ENCODE measurements around the gene EPHB1. TPM values are rescaled to one million over a fixed set of nuclear protein-coding genes. Genes with fewer than 3 reads are reported as not detected.

EPHB1 gene
- total RNA-seq = 0.40 TPM

GRCh38 chr3:134794950-134795745 lies at the start of gene EPHB1:
TSS of gene EPHB1 (plus strand) at chr3:134795260.
- peak; percentile 86 for ATAC-seq

DNA sequence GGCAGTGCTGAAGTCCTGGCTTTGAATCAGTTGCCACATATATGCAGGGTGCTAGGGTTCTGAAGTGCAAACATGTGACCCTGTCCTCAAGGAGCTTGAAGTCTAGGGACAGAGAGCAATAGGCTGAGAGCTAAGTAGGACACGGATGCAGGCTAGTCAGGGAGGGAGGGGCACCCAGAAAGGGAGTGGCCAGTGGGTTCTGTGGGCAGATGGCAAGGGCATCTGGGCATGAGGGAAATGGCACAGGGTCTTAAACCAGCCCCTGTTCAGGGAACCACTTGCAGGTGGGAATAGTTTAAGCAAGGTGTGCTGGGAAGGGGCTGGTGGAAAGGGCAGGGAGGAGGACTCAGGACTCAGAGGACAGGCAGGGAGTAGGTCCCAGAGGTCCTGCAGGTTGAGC lies 46.4 kb upstream of the EPHB1 start:
- no peak for ATAC-seq

GRCh38 chr3:134749174-134749573 lies 45.9 kb upstream of the EPHB1 start:
- ATAC-seq = no peak

DNA sequence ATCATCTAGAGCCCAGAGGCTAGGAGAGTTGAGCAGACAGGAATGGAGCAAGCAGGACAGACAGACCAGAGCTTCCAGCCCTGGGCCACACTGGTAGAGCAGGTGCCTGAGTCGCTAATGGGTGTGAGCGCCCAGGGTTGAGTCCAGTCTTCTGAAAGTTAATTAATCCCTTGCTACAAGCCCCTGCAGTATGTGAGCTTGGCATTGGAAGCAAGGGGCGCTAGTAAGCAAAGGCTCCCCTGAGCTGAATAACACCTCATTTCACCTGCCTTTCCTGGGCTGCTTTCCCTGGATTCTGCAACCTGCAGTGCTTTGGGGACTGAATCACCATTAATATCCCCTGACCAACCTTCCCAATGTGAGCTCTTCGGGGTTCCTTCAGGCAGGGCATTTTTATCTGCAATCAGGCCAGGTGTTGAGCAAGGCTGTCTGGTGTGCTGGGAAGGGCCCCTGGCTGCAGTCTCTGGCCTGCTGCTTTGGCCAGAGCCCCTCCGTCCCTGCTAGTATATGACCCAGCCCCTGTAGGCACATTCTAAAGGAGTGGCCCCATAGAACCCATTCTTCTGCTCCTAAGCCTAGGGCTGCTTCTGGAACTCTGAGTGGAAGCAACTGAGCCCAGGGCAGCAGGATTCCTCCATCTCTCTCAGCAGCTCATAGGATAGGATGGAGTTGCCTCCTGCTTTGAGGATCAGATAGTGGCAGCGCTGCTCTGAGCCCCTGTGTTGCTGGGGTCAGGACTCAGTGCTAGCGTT lies 45.1 kb upstream of the EPHB1 start:
- ATAC-seq = no peak

GRCh38 chr3:134751831-134752230 lies 43.2 kb upstream of the EPHB1 start:
- ATAC-seq = no peak

DNA sequence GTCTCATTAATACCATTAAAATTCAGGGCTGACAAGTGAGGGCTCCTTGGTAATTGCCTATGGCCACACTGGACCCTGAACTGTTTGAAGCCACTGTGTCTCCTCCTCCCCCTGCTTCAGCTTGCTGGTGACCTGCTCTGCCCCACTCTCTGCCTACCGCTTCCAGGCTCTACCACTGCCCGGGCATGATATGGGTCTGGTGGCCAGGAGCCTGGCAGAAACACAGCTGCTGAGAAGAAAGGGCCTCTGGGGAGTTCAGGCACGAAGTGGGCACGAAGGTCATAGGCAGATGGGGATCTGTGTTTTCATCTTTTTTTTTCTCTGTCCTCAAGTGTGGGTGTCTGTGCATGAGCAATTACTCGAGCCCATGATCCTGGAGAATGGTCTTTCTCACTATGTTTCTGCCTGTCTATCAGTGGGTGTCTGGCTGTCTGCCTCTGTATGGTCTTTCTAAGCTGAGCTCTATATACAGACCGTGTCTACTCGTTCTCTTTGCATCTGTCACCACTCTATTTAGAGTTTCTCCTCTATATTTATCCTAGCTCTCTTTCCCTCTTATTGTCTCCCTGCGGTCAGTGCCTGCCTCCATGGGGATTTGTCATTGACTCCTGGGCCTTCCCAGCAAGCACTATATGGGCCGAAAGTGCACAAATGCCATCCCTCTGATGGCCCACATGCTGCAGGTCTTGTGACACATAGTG lies 42.1 kb upstream of the EPHB1 start:
- no peak for ATAC-seq

DNA sequence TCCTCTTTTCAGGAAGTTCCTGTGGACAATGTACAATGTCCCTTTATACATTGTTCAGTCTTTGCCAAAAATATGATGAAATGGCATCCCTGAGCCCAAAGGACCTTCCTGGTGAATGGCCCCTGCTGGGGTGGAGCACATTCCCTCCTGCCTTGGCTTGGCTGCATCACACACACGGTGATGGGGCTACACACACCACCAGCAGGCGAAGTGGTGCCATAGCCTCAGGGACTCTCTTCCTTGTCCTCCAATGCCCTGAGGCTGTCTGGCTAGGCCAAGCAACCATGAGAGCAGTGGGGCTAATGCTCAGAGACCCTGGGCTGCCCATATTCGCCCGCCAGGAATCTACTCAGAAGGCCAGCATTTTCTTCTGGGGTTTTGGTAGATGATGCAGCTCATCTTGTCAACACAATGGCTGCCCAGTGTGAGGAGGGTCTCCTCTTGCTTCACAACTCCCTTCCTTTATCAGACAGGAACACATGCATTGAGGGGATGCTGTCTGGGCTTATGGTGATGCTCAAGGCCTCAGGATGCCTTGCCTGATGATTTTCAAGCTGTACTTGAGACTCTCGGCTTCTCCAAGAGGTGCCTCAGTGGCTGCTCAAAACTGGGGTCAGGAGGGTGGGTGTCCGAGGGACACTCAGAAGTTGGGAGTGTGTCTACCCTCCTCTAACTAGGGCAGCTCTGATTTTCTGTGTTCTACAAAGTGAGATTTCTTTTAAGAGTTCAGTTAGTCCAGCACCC lies 40.9 kb upstream of the EPHB1 start:
- no peak for ATAC-seq

GRCh38 chr3:134754768-134755559 lies 40.1 kb upstream of the EPHB1 start:
- ATAC-seq = peak; percentile 74

- ATAC-seq = no peak
These were observed 39.2 kb upstream of the EPHB1 start for GRCh38 chr3:134755821-134756220.

DNA sequence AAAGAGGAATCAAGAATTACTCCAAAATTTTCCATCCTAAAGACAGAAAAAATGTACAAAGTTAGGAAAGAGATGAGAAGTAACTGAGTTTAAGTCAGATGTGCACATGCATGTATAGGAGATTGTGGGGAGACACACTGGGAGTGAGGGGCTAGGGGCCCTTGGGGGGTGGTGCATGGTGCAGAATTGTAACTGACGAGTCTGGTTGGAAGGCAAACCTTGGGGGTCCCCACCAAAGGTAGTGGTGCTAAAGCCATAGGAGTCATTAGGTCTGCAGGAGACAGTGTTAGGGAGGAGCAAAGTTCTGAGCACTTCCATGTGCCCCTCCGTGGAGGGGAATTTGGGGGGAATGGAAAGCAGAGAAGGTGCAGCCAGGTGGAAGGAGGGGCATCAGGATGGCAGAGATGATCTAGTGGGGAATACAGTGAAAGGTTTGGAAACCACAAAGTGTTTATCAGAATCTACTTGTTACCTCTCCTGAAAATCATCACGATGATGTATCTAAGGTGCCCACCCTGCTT lies 37.5 kb upstream of the EPHB1 start:
- no peak for ATAC-seq

DNA sequence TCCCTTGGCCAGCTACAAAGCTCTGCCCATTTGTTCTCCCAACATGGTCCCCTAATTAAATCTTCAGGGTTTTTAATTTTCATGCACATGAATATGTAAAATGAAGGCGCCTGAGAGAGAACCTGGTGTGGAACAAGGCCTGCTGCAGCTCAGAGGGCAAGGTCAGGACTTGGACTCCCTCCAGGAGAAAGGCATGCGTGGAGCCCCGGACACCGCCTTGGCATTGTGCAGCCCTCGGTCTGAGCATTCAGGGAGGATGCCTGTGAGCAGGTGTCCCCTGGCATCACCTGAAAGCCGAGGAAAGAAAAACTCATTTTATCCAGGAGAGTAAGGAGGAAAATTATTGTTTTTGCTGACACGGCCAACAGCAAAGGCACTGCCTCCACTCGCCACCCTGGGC lies 33.8 kb upstream of the EPHB1 start:
- no peak for ATAC-seq

DNA sequence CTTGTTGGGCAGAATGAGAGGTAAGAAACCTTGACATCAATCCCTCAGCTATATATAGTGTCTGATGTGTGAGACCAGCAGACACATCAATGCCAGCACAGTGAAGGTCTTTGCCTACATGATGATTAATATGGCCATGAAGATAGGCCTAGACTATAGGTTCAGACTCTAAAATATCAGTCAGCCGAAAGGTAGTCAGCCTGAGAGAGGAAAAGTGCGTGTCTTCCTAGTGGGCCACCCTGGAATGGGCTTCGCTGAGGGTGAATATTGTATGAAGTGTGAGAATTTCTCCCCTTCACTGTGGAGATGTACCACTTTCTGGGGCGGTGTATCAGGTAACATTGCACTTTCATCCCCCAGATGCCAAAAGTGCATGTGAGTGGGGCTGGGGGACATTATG lies 33.0 kb upstream of the EPHB1 start:
- no peak for ATAC-seq

DNA sequence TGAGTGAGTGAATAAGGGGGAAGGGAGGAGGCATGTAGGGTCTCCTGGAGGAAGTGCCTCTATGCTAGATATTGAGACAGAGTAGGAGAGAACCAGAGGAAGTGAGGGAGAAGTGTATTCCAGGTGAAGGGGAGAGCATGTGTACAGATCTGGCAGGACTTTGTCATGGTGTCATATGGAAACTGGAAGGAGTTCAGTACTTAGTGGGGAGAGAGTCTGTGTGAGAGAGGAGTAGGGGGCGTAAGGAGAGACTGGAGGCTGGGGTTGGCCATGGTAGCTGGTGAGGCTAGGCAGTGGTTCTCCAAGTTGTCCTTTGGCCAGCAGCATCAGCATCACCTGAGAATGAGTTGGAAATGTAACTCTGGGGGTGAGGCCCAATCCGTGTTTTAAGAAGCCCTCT lies 29.6 kb upstream of the EPHB1 start:
- ATAC-seq = no peak

- no peak for ATAC-seq
These were observed 28.8 kb upstream of the EPHB1 start for GRCh38 chr3:134766290-134766689.

DNA sequence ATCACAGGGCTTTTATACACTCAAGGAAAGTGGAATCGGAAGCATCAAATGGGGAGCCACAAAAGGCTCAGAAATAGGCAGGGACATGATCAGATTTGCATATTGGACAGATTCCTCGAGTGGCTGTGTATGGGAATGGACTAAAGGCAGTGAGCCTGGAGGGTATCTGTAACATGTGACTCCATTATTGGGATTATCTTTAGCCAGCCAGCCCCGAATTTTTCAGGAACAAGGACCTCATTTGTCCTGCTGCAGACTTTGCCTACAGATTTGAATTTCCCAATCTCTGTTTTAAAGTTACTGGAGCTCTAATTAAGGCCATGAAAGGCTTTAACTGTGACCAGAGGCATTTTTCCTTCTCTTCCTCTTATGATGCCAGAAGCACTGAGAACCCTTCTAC lies 26.9 kb upstream of the EPHB1 start:
- no peak for ATAC-seq

DNA sequence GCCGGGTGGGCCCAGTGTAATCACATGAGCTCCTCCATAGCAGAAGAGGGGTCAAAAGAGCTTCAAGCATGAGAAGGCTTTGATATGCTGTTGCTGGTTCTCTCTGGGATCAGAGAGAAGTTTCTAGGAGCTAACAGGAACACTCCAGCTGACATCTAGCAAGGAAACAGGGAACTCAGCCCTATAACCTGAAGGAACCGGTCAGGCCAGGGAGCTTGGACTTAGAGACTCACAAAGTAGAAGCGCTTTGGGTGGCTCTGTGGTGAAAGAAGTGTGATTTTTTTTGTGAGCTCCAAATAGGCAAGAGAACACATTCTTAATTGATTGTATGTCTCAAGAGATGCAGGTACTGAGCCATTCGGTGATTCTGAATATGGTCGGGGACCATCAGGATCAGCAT lies 26.2 kb upstream of the EPHB1 start:
- no peak for ATAC-seq

- no peak for ATAC-seq
These were observed 25.7 kb upstream of the EPHB1 start for GRCh38 chr3:134769287-134769868.

DNA sequence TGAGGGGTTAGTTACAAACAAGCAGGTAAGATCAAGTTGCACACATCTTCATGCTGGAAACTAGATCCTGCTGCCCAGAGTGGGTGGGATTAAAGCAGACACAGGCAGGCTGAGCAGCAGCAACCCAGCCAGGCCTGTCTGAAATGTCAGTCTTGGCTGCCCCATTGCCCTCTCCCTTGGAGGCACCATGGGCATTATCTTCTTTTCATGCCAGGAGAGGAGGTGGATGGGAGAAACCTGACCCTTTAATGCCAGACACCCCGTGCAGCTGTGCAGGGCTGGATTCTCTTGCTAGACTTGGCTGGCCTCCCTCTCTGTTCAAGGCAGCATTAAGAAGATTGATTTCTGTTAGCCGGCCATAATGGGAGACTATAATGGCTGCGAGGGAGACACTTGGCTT lies 23.0 kb upstream of the EPHB1 start:
- no peak for ATAC-seq

DNA sequence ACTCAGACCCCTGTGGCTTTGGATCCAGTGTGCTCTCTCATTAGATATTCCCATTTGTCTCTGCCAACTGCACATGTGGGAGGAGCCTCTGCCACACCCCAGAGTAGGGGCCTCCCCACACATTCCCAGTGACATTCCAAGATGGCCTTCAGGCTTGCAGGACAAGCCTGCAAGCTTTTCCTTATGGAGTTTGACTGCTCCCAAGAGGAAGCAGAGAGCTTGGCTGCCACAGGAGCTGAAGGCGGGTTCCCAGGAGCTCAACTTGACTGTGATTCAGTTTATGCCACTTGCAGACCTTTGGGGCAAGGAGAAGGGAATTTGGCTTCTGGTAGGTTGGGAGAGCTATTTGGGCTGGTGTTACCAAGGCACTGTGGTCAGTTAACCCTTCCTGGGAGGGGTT lies 22.5 kb upstream of the EPHB1 start:
- ATAC-seq = no peak

DNA sequence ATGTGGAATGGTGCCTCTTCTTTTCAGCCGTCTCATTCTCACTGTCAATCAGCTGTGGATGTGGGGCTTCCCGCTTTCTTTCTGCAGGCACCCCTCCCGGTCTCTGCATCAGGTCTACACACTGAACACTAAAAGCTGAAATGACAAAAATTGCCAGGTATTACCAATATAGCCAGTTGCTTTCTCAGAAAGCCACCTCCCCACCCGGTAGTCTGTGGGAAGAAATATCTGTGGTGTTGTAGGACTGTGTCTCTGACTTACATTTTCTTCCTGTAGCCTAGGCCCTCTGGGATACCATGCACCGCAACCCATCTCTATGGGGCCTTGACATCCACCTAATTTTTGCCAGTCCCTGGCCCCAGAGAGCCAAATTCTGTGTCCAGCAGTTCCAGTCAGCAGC lies 19.2 kb upstream of the EPHB1 start:
- no peak for ATAC-seq

- no peak for ATAC-seq
These were observed 18.5 kb upstream of the EPHB1 start for GRCh38 chr3:134776518-134776917.

Data from esophagus mucosa (tissue), 1 donor.